GM21381 (cell line): ENCODE results near the gene ODC1.

ENCODE experiments used
- ATAC-seq: cut with Tn5 transposase; IDR thresholded peaks from one replicate; pipeline ENCODE4 v1.9.1; 2021; ENCODE audit warnings: mild to moderate bottlenecking, moderate library complexity; ENCODE audit not compliant: unreplicated experiment

Gene ODC1

DNA sequence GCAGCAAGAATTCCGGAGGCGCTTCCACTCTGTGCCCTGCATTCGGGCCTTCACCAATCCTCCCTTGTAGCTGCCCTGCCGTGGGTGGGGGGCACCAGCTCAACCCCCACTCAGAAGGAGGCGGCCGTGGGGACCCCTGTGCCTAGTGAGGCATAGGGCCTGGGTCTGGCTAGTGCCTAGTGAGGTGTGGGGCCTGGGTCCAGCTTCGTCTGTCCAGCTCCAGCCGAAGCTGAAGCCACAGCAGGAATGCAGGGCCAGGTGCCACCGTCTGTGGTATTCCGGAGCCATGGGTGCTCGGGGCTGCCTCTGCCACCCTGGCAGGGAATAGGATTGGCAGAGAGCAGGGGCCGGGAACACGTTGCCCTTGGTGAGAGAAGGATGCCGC lies 12.3 kb downstream of the ODC1 start:
- no peak for ATAC-seq

DNA sequence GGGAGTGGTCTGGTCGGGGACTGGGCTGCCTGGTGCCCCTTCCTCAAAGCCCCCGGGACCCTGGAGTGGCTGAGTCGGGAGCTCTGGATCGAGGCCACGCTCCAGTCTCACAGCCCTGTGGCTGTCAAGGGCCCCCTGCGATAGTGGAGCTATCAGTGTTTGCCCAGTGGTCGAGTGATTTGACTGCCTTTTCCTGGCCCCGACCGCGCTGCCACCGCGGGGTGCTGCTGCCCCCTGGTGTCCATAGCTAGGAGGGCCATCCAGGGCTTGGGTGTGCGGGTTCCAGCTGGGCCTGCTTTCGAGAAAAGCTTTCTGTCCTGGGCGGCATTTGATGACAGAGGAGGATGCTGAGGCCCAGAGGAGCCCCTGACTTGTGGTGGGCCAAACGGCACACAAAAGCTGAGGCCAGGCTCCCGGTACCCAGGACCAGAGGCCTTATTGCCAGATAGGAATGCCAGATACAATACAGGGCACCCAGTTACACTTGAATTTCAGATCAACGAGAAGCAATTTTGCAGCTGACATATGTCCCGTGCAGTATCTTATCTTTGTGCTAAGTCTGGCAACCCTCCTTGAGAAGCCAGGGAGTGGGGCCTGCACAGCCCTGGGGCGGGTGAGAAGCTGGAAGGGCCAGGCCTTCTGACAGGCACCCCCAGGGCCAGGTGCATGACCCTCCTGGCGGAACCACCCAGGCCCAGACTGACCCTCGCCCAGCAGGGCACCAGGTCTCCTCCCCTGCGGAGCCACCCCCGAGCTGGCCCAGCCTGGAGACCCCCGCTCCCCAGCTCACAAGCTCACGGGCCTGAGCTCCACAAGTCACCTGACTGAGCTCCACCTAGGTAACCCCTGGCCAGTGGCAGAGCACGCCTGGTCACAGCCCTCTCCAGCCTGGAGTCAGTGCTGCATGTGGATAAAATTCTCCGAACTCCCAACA lies 13.0 kb downstream of the ODC1 start:
- peak; percentile 53 for ATAC-seq

DNA sequence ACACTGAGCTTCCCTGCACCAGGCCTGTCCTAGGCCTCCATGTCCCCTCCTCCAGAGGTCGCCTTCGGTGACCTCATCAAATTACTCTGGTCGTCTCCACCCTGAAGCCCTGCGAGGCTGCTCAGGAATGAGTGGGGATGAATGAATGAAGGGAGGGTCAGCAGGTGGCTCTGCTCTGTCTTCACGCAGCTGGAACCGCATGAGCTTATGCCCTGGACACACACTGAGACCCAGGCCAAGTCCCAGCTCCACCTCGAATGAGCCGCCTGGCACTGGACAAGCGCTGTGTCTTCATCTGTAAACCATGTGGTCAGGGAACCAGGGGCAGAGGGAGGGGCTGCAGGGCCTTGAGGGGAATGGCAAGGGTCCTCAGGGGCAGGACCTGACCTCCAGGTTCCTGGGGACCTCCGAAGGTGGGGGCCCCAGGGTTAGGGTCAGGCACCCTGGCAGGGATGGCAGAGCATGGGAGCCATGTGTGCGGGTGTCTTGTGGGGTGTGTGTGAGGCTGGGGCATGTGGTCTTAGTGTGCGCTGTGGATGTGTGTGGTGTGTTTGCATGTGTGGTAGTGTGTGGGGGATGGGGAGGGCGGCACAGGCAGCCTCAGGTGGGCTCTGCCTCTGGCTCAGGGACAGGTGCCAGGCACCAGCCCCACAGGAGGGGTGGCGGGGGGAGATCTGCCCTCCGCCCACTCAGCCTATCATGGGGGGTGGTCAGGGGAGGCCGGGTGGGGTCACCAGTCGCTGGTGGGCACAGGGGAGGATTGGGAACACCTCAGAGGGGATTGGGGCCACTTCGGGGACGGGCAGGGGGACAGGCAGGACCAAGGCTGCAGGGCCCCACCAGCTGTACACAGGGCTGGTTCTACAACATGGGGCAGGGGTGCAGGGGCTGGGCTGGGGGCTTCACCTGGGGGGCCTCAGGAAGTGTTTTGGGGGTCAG lies 13.9 kb downstream of the ODC1 start:
- ATAC-seq = no peak

DNA sequence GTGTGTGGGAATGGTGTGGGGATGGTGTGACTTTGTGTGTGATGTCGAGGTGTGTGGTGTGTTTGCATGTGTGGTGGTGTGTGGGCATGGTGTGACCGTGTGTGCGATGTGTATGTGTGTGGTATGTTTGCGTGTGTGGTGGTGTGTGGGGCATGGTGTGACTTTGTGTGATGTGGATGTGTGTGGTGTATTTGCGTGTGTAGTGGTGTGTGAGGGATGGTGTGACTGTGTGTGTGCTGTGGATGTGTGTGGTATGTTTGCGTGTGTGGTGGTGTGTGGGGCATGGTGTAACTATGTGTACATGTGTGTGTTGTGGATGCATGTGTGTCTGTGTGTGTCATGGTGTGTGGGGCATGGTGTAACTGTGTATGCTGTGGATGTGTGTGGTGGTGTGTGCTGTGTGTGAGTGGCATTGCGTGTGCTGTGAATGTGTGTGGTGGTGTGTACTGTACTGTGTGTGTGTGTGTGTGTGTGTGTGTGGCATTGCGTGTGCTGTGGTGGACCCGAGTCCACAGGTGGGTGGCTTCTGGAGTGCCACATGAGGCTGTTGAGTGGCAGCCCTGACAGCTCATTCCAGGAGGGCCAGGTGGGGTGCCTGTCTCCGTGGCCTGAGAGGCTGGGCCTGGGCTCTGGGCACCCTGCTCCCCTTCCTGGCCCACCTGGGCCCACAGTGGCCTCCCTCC lies 14.7 kb downstream of the ODC1 start:
- ATAC-seq = no peak

DNA sequence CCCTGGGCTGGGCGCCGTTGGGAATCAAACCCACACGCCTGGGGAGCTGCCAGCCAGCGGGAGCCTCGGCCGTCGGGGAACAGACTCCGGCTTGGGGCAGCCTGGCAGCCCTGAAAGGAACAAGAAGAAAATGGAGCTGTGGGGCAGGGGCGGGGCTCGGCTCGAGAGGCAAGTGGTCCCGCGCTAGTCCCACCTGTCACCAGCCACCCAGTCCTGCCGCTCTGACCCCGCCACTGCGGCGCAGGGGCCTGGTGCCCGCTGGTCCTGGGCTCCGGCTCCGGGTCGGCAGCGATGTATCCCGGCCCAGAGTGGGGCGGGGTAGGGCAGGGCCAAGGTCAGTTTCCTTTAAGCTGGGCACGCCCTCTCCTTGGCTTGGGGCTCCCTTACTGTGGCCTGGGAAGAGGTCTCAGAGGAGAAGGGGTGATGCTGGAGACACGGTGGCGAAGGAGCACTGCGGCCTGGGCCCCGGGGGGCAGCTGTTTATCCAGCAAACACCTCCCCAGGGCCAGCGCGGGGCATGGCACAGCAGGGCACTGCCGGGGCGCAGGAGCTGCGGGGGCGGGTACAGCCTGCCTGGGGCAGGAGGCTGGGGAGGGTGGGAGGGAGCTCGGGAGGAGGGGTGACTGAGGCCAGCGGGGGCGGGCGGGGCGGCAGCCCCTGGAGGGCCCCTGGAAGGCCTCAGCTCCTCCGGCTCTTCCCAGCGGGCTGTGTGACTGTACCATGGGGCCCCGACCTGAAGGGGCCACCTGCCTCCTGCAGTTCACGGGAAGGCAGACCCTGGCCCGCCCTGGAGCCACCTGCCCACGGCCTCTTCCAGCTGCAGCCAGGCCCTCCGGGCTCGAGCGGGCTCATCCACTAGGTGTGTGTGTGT lies 15.6 kb downstream of the ODC1 start:
- peak; percentile 75 for ATAC-seq

DNA sequence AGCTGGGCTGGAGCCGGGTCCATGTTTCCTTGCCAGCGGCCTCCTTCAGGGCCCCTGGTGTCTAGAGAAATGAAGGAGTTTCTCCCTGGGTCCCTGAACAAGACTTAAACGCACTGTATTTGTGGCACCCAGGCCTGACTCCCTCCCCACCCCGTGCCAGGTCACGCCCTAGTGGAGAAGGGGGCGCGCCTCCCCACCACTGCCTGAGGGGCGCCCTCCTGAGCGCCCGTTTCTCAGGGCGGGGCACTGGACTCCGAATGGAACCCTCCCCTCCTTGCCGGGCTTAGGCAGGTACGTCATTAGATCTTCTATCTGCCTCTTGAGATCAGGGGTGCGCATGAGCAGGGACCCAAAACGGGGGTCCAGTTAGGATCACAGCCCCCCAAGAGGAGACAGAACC lies 16.3 kb downstream of the ODC1 start:
- no peak for ATAC-seq

DNA sequence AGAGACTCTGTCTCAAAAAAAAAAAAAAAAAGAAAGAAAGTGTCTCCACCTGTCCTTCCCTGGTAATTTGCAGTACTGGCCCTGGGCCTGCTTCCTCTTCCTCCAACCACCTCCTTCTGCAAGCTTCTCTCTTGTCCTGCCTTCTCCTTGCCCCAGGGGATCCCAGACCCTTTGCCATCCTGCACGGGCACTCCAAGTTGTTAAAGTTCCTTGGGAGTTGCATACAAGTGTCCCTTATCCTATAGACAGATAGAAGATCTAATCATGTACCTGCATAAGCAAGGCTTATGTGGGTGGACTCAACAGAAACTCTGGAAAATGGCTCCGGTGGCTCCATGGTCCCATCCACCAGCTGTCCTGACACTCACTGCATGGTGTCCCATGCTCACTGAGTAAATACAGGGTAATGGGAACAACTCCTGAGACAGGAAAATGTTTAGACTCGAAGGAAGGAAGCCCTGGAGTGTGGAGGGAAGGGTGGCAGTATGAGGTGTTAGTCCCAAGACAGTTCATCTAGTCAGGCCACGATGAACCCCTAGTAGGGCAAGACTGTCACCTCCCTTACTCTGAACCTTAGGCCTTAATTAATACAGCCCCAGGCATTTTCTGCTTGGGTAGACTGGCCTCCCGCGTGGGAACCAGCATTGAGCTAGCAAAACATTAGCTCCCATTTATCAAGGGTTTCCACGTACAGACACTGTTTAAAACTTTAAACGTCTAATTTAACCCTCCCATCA lies 17.1 kb downstream of the ODC1 start:
- no peak for ATAC-seq

DNA sequence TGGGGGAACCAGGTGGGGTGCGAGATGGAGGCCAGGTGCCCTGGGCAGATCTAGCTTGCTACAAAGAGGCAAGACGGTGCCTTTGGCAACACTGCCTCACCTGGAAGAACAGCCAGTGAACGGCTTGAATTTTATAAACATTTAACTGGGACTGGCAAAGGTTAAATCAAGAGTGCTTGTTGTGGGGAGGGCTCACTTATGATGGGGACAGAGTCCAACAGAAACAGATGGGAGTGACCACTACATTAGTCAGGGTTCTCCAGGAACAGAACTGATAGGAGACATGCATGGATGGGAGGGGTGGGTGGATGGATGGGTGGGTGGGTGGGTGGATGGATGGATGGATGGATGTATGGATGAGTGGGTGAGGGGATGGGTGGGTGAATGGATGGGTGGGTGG lies 19.2 kb downstream of the ODC1 start:
- no peak for ATAC-seq

DNA sequence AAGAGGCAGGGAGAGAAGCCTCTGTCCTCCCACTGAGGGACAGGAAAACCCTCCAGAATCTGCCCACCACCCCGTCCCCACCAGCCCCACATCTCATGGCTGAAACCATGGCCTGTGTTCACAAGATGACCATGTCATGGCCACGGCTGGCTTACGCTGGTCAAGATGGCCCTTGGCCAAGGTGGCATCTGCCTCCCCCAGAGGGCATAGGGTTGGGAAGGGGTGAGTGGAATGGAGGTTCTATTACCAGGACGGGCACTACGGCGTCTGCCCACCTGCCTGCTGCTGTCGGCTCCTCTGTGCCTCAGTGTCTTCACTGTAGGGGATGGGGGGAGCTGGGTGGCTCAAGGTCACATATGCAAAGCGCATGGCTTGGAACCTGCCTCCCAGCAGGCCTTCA lies 19.8 kb downstream of the ODC1 start:
- ATAC-seq = no peak

DNA sequence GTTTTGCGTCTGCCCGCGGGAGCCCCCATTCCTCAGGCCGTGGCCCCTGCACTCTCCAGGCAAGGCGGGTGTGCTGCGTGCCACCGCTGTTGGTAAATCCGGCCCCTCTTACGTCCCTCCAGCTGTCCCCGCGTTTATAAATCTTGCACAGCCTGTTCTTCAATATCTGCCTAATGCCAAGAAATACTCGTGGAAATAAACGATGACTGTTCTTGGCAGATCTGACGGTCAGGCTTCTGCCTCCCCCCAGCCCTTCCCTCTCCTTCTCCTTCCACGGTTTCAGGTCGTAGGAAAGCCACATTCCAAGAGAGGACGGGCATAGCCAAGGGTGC lies 20.5 kb downstream of the ODC1 start:
- no peak for ATAC-seq

DNA sequence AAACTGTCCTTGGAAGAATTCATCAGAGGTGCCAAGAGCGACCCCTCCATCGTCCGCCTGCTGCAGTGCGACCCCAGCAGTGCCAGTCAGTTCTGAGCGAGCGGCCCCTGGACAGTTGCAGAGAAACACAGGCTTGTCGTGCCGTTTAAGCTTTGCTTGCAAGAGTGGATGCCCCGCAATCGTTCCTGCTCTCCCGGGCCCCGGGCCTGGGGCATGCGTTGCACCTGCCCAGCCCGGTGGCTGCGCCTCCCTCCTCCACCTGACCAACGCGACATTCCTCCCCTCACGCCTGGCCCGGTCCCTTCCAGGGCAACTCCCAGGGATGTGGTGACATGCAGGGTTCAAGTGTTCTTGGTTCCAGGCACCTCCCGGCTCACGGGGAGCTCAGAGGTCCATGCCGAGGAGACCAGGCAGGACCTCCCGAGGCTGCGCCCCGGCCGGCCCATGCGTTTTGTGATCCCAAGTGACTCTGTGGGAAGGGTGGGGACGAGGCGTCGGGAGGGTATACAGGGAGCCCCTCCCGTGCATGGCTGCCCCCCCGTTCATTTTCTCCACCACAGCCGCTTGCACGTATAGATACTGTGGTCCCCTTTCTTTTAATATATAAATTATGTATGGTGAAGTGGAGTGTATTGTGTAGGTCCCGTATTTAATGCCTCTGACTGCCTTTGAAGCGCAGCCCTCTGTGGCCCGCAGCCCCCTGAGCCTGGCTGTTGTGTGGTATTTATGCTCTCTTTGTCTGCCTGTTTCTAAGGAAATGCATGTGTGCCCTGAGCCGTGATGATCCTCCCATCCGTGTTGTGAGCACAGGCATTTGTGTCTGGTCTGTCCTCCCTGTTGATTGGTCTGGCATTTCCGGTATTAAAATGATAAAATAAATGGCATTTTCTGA lies 21.2 kb downstream of the ODC1 start:
- ATAC-seq = no peak

DNA sequence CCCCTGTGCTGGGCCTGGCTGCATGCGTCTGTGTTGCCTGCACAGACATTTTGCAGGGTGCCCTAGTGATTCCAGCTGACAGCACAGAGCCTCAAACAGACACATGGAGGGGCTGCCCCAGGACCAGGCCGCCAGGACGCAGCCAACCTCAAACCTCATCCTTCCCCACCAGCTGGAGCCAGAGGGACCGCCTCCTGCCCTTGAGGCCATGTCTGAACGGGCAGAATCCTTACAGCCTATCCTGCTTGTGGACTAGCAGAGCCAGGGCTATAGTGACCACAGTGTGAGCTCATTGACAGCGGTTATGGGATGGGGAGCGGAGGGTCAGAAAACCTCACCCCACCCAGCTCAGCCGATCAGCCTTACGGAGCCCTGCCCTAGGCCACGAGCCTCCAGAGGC lies 22.4 kb downstream of the ODC1 start:
- ATAC-seq = no peak

DNA sequence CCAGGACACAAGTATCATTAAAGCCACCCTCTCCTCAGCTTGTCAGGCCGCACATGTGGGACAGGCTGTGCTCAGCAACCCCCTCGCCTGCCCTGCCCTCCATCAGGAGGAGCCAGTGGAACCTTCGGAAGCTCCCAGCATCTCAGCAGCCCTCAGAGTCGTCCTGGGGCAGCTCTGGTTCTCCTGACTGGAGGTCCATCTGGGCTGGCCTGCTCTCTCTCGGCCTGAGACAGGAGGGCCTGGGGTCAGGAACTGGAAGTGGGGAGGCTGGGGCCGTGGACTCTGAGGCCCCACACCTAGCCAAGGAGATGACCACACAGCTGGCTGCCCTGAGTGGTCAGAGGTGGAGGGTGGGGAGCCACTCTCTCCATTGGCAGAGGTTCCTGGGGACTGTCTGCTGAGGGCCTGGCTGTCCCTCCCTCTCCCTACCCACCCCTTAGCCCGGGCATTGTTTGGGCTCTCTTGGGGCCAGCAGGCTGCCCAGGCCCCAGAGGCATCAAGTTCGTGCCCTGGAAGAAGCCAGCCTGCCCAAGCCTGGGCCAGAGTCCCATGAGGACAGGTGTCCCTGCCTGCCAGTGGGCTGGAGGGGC lies 23.1 kb downstream of the ODC1 start:
- ATAC-seq = no peak

DNA sequence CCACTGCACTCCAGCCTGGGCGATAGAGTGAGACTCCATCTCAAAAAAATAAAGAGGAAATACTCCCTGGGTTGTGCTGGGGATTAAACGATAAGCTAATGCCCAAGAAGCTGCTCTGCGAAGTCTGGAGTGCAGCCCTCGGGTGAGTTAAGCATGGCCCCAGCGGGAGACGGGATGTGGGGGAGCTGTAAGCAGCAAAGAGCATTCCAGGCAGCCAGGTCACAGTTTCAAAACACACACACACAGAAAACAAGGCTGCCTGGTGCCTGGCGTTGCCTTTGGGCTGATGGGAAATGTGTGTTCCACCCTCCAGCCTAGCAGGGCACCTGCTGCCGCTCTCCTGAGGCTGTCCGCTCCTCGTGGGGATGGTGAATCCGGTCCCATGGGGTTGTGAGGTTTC lies 24.1 kb downstream of the ODC1 start:
- ATAC-seq = no peak

DNA sequence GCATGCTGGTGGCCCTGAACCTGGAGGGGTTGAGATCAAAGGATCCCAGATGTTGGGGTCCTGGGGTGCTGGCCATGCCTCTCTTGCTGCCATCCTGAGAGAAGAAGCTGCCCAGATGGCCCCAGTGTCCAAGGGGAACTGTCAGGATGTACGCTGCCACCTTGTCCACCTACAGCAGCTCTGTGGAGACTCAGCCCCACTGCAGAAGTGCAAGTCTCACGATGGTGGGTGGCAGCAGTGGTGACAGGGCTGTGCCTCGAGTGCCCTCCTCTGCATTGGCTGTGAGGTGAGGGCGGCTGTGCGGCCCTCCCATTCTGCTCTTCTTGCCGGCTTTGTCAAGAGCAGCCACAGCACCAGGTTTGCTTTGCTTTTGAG lies 24.7 kb downstream of the ODC1 start:
- no peak for ATAC-seq

DNA sequence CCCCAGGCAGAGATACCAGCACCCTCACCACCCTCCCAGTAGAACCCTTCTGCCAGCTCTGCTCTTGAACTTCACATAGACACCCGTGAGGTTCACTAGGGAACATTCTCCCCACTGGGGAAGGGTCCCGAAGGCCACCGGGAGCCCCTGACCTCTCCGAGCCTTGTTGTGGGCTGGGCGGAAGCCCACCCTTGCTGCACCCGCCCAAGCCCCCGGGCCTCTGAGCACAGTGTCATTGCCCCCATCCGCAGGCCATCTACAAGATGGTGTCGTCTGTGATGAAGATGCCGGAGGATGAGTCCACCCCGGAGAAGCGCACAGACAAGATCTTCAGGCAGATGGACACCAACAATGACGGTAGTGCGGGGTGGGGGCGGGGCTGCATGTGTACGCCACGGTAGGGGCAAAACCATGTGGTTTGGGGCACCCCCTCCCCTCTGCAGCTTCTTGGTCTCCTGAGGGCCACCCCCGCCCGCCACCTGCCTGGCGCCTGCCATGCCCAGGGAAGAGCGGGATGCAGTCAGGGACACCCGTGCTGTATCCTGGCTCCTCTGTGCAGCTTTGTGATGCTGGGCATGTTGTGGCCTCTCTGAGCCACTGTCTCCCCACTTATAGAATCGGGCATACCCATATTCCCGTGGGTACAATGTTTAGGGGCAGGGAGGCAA lies 25.3 kb downstream of the ODC1 start:
- no peak for ATAC-seq

DNA sequence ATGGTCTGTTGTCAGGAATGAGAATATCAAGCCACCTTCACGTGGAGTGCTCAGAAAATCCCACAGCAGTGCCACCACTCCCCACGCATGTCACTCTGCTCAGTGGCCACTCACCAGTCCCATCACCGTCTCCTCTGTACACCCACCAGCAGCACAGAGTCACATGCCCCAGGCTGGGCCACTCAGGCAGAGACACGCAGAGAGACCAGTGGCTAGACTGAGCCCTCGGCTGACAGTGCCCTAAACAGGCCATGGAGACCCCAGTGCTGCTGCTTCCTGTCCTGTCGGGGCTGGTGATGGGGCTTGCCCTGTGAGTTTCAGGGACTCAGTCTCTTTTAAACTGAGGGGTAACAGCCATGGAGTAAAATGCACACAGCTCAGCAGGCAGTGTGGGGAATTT lies 25.9 kb downstream of the ODC1 start:
- ATAC-seq = no peak
